ENCODE measurements around the gene RBM17. TPM values are rescaled to one million over a fixed set of nuclear protein-coding genes. Genes with fewer than 3 reads are reported as not detected.

The RBM17 gene
- total RNA-seq, 1 experiment from 2014 or later: 124 TPM

- H3K36me3 Mint-ChIP-seq (ENCODE audit: insufficient read depth in 1 of 3, low read depth in 3 of 3): peaks cover 54 to 75% (median 64%) of the 10 kb centered on the region in 3 experiments
- H3K4me1 ChIP-seq (ENCODE audit: insufficient read depth, low read length): no peaks in the 10 kb centered on the region
- H3K27ac Mint-ChIP-seq: no peak overlapping the region
- H3K4me2 ChIP-seq (ENCODE audit: insufficient read depth, insufficient read length, low read length): no peak overlapping the region
- no peak overlapping the region for H4K91ac ChIP-seq (ENCODE audit: insufficient read length, low read depth, low read length)
- no peak overlapping the region for H2BK12ac ChIP-seq (ENCODE audit: insufficient read length, low read depth, low read length)
- no peak overlapping the region for H2AFZ ChIP-seq (ENCODE audit: low read length)
- H3K27me3 ChIP-seq (ENCODE audit: insufficient read depth, low read length): no peaks in the 10 kb centered on the region
- no peak overlapping the region for H2BK120ac ChIP-seq (ENCODE audit: low read depth, low read length, poor library complexity, severe bottlenecking)
- H3K23me2 ChIP-seq (ENCODE audit: insufficient read length, low read depth, low read length, poor library complexity, severe bottlenecking): no peaks in the 10 kb centered on the region
- no peaks in the 10 kb centered on the region for H3K9me3 ChIP-seq (ENCODE audit: control insufficient read depth, low read depth, low read length)
- no peak overlapping the region for H2BK15ac ChIP-seq (ENCODE audit: low read depth, low read length)
- H4K20me1 ChIP-seq (ENCODE audit: control insufficient read depth, insufficient read depth, insufficient read length): no peaks in the 10 kb centered on the region
- H3K79me2 ChIP-seq (ENCODE audit: insufficient read depth, low read length): no peaks in the 10 kb centered on the region
- H3K79me1 ChIP-seq (ENCODE audit: insufficient read depth, low read depth, low read length, poor library complexity, severe bottlenecking): peaks cover 3% of the 10 kb centered on the region
- no peak for DNase-seq
- H3K27me3 Mint-ChIP-seq (ENCODE audit: low read depth): no peaks in the 10 kb centered on the region
- H3K4me1 Mint-ChIP-seq: peaks cover 0 to 7% of the 10 kb centered on the region in 2 experiments; a peak in 3 of 4 replicates
- no peak overlapping the region for H2AK5ac ChIP-seq (ENCODE audit: insufficient read length, low read length)
- H3K4me3 Mint-ChIP-seq: no peak overlapping the region
- H3K4ac ChIP-seq (ENCODE audit: low read depth, low read length): no peak overlapping the region
- H3K18ac ChIP-seq (ENCODE audit: insufficient read length, low read depth, low read length): no peak overlapping the region
- no peak overlapping the region for H2BK20ac ChIP-seq (ENCODE audit: low read depth, low read length, poor library complexity, severe bottlenecking)
- no peaks in the 10 kb centered on the region for H3K9me3 Mint-ChIP-seq
- no peak overlapping the region for H4K5ac ChIP-seq (ENCODE audit: insufficient read length, low read depth, low read length)
- no peak overlapping the region for H3T11ph ChIP-seq (ENCODE audit: low read length)
- H3K27ac ChIP-seq (ENCODE audit: insufficient read length, low read depth, low read length): no peak overlapping the region
- H3K9ac ChIP-seq (ENCODE audit: extremely low read depth, insufficient read length, low read length): no peak overlapping the region
- H2BK5ac ChIP-seq (ENCODE audit: insufficient read length, low read length): no peak overlapping the region
- TF ChIP-seq, protein P1, sequence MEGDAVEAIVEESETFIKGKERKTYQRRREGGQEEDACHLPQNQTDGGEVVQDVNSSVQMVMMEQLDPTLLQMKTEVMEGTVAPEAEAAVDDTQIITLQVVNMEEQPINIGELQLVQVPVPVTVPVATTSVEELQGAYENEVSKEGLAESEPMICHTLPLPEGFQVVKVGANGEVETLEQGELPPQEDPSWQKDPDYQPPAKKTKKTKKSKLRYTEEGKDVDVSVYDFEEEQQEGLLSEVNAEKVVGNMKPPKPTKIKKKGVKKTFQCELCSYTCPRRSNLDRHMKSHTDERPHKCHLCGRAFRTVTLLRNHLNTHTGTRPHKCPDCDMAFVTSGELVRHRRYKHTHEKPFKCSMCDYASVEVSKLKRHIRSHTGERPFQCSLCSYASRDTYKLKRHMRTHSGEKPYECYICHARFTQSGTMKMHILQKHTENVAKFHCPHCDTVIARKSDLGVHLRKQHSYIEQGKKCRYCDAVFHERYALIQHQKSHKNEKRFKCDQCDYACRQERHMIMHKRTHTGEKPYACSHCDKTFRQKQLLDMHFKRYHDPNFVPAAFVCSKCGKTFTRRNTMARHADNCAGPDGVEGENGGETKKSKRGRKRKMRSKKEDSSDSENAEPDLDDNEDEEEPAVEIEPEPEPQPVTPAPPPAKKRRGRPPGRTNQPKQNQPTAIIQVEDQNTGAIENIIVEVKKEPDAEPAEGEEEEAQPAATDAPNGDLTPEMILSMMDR (conservative IDR thresholded peaks at IDR 0.05): no peak
- no peak overlapping the region for H3K56ac ChIP-seq (ENCODE audit: insufficient read length, low read depth, low read length)
- H3K23ac ChIP-seq (ENCODE audit: insufficient read length, low read depth, low read length): no peak overlapping the region
- WGBS (ENCODE audit: extremely low coverage, insufficient read length, low lambda C conversion rate): no CpG with 5 or more reads among the region's 4 CpGs
- H4K8ac ChIP-seq (replicated peaks; ENCODE audit: insufficient read length, low read depth, low read length): no peak overlapping the region
- no peak overlapping the region for H3K14ac ChIP-seq (ENCODE audit: insufficient read depth, low read length)
Measured at GRCh38 chr10:6114299-6114698, 25.5 kb downstream of the RBM17 start.
